ENCODE measurements around the gene CNTN4. TPM values are rescaled to one million over a fixed set of nuclear protein-coding genes. Genes with fewer than 3 reads are reported as not detected.

The CNTN4 gene
- total and polyA plus RNA-seq, 2 donors (not counting 3 experiments of a cell fraction or from before 2014, with no cell fraction given), result not detected

DNA sequence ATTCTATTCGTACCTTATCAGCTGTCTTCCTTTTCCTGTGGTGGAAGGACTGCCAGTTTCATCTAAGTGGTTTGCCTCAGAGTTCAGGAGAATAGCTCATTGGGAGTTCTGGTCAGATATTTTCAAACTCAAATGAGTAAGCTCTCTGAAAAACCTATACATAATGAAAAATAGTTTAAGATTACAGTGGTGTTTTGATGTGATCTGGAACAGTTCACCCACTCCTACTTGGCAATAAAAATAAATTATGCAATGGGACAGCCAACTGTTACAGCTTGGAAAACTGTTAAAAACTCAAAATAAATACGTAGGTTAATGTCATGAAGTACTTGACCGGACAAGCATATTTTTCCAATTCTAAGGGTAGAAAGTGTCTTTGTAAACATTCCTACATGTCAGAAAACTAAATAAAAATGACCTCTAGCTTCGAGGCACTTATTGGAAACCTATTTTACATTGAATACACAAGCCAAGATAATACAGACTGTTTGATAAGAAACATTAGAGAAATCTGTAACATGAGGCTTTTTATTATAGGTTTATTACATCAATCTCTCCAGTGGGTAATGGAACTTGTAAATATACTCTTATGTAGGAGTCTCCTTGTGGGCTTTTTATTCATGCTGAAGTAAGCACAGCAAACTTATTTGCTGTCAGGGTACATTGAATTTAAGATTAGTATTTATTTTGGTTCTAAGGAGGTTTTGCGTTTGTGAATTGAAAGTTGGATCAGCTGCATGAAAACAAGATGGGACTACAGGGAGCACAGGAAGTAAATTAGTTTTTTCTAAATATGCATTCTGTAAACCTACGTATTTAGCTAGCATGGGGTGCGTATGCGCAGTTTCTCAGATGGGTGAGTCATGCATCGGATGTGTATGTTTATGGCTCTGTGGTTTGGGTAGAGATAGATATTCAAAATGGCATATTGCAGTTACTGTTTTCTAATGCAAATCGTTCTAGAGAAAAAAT is 558.4 kb downstream of the CNTN4 start:
- H4K20me1 ChIP-seq (replicated peaks; ENCODE audit: control insufficient read depth, extremely low read depth, insufficient read depth, low read length), result no peaks in the 10 kb centered on the region
- CTCF ChIA-PET, result no interaction called here
- POLR2A ChIA-PET, result no interaction called here
- no peaks in the 10 kb centered on the region for H3K9me1 ChIP-seq (replicated peaks; ENCODE audit: control insufficient read depth, extremely low read depth, insufficient read depth, low read length)
- dilution Hi-C loops (cut with MboI; ENCODE audit: extremely low pct_ligation_motif_present, low sequenced_read_pairs) (no loop called here), intact Hi-C loops (cut with micrococcal nuclease) (no loop called here)
- H3K4me3 ChIP-seq (replicated peaks in 1 of 3; ENCODE audit: insufficient read depth in 1 of 3, low read depth in 1 of 3, low read length in 3 of 3), result no peak overlapping the region
- H3K4me2 ChIP-seq (ENCODE audit: insufficient read depth, low read length), result no peak overlapping the region
- no peak overlapping the region for H2AFZ ChIP-seq (ENCODE audit: low read depth, low read length)
- DNase-seq (ENCODE audit: low read depth, low spot score) (no peak), FAIRE-seq (no peak)
- BruUV-seq (replicated peaks), result no TSS peak
- no peak overlapping the region for H3K27ac ChIP-seq (ENCODE audit: insufficient read depth, low read depth, low read length)
- no peak for TF ChIP-seq GATA2 (IDR thresholded peaks at IDR 0.05; ENCODE audit: insufficient read depth, insufficient read length, low read depth, low read length)
- TF ChIP-seq, protein P1, sequence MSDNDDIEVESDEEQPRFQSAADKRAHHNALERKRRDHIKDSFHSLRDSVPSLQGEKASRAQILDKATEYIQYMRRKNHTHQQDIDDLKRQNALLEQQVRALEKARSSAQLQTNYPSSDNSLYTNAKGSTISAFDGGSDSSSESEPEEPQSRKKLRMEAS (IDR thresholded peaks at IDR 0.05; ENCODE audit: insufficient read depth, insufficient read length), result no peak
- TF ChIP-seq EZH2 (IDR thresholded peaks at IDR 0.05; ENCODE audit: borderline replicate concordance, low read depth, low read length, severe bottlenecking), result no peak
- TF ChIP-seq, protein P2, sequence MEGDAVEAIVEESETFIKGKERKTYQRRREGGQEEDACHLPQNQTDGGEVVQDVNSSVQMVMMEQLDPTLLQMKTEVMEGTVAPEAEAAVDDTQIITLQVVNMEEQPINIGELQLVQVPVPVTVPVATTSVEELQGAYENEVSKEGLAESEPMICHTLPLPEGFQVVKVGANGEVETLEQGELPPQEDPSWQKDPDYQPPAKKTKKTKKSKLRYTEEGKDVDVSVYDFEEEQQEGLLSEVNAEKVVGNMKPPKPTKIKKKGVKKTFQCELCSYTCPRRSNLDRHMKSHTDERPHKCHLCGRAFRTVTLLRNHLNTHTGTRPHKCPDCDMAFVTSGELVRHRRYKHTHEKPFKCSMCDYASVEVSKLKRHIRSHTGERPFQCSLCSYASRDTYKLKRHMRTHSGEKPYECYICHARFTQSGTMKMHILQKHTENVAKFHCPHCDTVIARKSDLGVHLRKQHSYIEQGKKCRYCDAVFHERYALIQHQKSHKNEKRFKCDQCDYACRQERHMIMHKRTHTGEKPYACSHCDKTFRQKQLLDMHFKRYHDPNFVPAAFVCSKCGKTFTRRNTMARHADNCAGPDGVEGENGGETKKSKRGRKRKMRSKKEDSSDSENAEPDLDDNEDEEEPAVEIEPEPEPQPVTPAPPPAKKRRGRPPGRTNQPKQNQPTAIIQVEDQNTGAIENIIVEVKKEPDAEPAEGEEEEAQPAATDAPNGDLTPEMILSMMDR (IDR thresholded peaks at IDR 0.05; ENCODE audit: extremely low read depth in 1 of 2, insufficient read depth in 1 of 2, low read depth in 1 of 2, low read length in 2 of 2), result no peak
- TF ChIP-seq POLR2AphosphoS5 (IDR thresholded peaks at IDR 0.05; ENCODE audit: insufficient read depth, low read depth, low read length), result no peak
- TF ChIP-seq JUN (IDR thresholded peaks at IDR 0.05; ENCODE audit: borderline replicate concordance, insufficient read depth, insufficient read length, low read depth), result no peak
- no peak for TF ChIP-seq MYC (IDR thresholded peaks at IDR 0.05; ENCODE audit: low read depth, low read length)
- TF ChIP-seq POLR2A (IDR thresholded peaks at IDR 0.05; ENCODE audit: low read depth, low read length), result no peak
- no peaks in the 10 kb centered on the region for H3K4me1 ChIP-seq (ENCODE audit: control insufficient read depth, extremely low read depth, insufficient read depth, low read length)
- H3K27me3 ChIP-seq (ENCODE audit: control insufficient read depth in 2 of 2, insufficient read depth in 2 of 2, low read length in 2 of 2), result no peaks in the 10 kb centered on the region
- no peaks in the 10 kb centered on the region for H3K36me3 ChIP-seq (ENCODE audit: control insufficient read depth in 2 of 2, extremely low read depth in 1 of 2, insufficient read depth in 2 of 2, low read length in 2 of 2)
- no peaks in the 10 kb centered on the region for H3K9me3 ChIP-seq (replicated peaks; ENCODE audit: control insufficient read depth, insufficient read depth, low read length)
- no peak overlapping the region for H3K9ac ChIP-seq (replicated peaks; ENCODE audit: extremely low read depth, insufficient read depth, low read length)
- H3K79me2 ChIP-seq (ENCODE audit: control insufficient read depth, insufficient read depth, low read length), result no peaks in the 10 kb centered on the region

Measured in endothelial cell of umbilical vein (primary cell).